B cell (primary cell): ENCODE results near the gene IKBKE. TPM values are rescaled to one million over a fixed set of nuclear protein-coding genes. Genes with fewer than 3 reads are reported as not detected.

Experiments used
- ATAC-seq: fragments of 200-7000 bp; cut with Tn5 transposase; one replicate; pipeline ENCODE4 v1.10.0; 2021; ENCODE audit warnings: low read depth, mild to moderate bottlenecking, moderate number of reproducible peaks, moderate library complexity
- CTCF ChIA-PET: fragments of 350-600 bp; sonication (Branson Sonifier 250); formaldehyde crosslinking; loops from one replicate; lab custom pipeline; 2021; ENCODE audit warnings: antibody characterized with exemption, inconsistent platforms; lab: Charles Lee
- POLR2A ChIA-PET: fragments of 350-600 bp; sonication (Branson Sonifier 250); formaldehyde crosslinking; loops from one replicate; lab custom pipeline; 2021; ENCODE audit warnings: antibody characterized with exemption; lab: Charles Lee
- DNase-seq: peaks from one replicate; pipeline ENCODE4 v3.0.0; 2013
- H2AFZ ChIP-seq: 2 replicates; pipeline ENCODE4 v1.6.1; 2012; ENCODE audit warnings: mild to moderate bottlenecking, low read depth, low read length; ENCODE audit not compliant: insufficient read depth, poor library complexity, severe bottlenecking
- H3K27ac ChIP-seq, 2 donors: 1 replicate in 1 of 2; 2 replicates in 1 of 2; pipeline ENCODE4 v1.5.1; 2012 to 2013; ENCODE audit warnings: low read length in 2 of 2, mild to moderate bottlenecking in 2 of 2, moderate library complexity in 1 of 2
- H3K27me3 ChIP-seq, 4 experiments: fragments of 200-600 bp in 1 of 4; sonication (generic) in 1 of 4; replicated peaks in 1 of 4; 1 replicate in 2 of 4; 2 replicates in 2 of 4; pipeline versions ENCODE4 v1.6.1 to v1.7.0; 2013 to 2016; ENCODE audit warnings: low read length in 3 of 4, mild to moderate bottlenecking in 2 of 4, mixed read lengths in 1 of 4, moderate library complexity in 1 of 4; ENCODE audit not compliant: insufficient read depth in 4 of 4, control insufficient read depth in 3 of 4; ENCODE audit errors: control extremely low read depth in 1 of 4
- H3K36me3 ChIP-seq, 2 experiments: replicated peaks in 1 of 2; 1 replicate in 1 of 2; 2 replicates in 1 of 2; pipeline versions ENCODE4 v1.6.1 to v1.7.1; 2013; ENCODE audit warnings: low read length in 1 of 2; ENCODE audit not compliant: insufficient read depth in 2 of 2, control insufficient read depth in 1 of 2; ENCODE audit errors: control extremely low read depth in 1 of 2, extremely low read depth in 1 of 2
- H3K4me1 ChIP-seq, 2 donors: fragments of 200-600 bp in 1 of 2; sonication (generic) in 1 of 2; 1 replicate in 1 of 2; 2 replicates in 1 of 2; pipeline versions ENCODE4 v1.5.1 to v1.6.1; 2013 to 2017; ENCODE audit warnings: low read length in 2 of 2; ENCODE audit not compliant: control insufficient read depth in 2 of 2, insufficient read depth in 2 of 2
- H3K4me2 ChIP-seq: replicated peaks from 2 replicates; pipeline ENCODE3; 2012; ENCODE audit warnings: mild to moderate bottlenecking, low read depth, low read length; ENCODE audit not compliant: poor library complexity, severe bottlenecking
- H3K4me3 ChIP-seq, 5 experiments: fragments of 200-600 bp in 1 of 5; sonication (generic) in 1 of 5; 1 replicate in 3 of 5; 2 replicates in 2 of 5; pipeline versions ENCODE4 v1.5.1 to v1.7.0; 2011 to 2016; ENCODE audit warnings: low read length in 4 of 5, mild to moderate bottlenecking in 4 of 5, low read depth in 2 of 5, control low read depth in 1 of 5, moderate library complexity in 1 of 5; ENCODE audit not compliant: insufficient read depth in 1 of 5; ENCODE audit errors: control extremely low read depth in 1 of 5, extremely low read depth in 1 of 5
- H3K79me2 ChIP-seq: fragments of 200-600 bp; sonication (generic); one replicate; pipeline ENCODE4 v1.6.0; 2016; ENCODE audit warnings: low read length; ENCODE audit not compliant: control insufficient read depth, insufficient read depth
- H3K9ac ChIP-seq: fragments of 200-600 bp; sonication (generic); 2 replicates; pipeline ENCODE4 v1.6.1; 2017; ENCODE audit warnings: mild to moderate bottlenecking, low read length, moderate library complexity
- H3K9me3 ChIP-seq, 3 donors: one replicate each; pipeline versions ENCODE4 v1.6.1 to v1.7.1; 2013; ENCODE audit warnings: low read length in 2 of 3; ENCODE audit not compliant: control insufficient read depth in 2 of 3, insufficient read depth in 1 of 3; ENCODE audit errors: control extremely low read depth in 1 of 3
- H4K20me1 ChIP-seq: 2 replicates; pipeline ENCODE4 v1.6.0; 2012; ENCODE audit warnings: mild to moderate bottlenecking, low read length; ENCODE audit not compliant: insufficient read depth, control insufficient read depth, poor library complexity, severe bottlenecking
- H3K27ac Mint-ChIP-seq: one replicate; pipeline ENCODE4 v1.8.0; 2021; ENCODE audit warnings: mixed read lengths
- H3K27me3 Mint-ChIP-seq: one replicate; pipeline ENCODE4 v1.8.0; 2021; ENCODE audit warnings: mixed read lengths
- H3K4me1 Mint-ChIP-seq: one replicate; pipeline ENCODE4 v1.8.0; 2021; ENCODE audit warnings: mixed read lengths
- H3K4me3 Mint-ChIP-seq: one replicate; pipeline ENCODE4 v1.8.0; 2021; ENCODE audit warnings: mixed read lengths
- H3K9me3 Mint-ChIP-seq: one replicate; pipeline ENCODE4 v1.8.0; 2022; ENCODE audit warnings: mixed read lengths; ENCODE audit not compliant: insufficient read depth
- EZH2 ChIP-seq: IDR thresholded peaks from 2 replicates; pipeline ENCODE4 v1.6.1; 2012; ENCODE audit warnings: borderline replicate concordance, low read depth, mild to moderate bottlenecking, moderate library complexity, low read length; ENCODE audit not compliant: insufficient read depth, poor library complexity, severe bottlenecking
- WGBS: methylation state at CpG from one replicate; pipeline ENCODE4 v1.1.5; 2013; ENCODE audit warnings: missing lambda C conversion rate; ENCODE audit not compliant: insufficient coverage; 5-methylcytosine and 5-hydroxymethylcytosine counted together
- intact Hi-C: fragments of 100-400 bp; cut with micrococcal nuclease; formaldehyde crosslinking; loops from one replicate; pipeline ENCODE4 v1.10.0; 2022
- polyA plus RNA-seq: library from polyadenylated mRNA; depleted of rRNA; stranded (reverse); fragments of >200 nt; gene quantifications from 2 replicates; pipeline ENCODE4 v1.2.3, GENCODE V29; 2012
- total RNA-seq, 2 donors: library from RNA; stranded (reverse); fragments of 120-200 nt in 1 of 2; gene quantifications; 1 replicate in 1 of 2; 2 replicates in 1 of 2; pipeline versions ENCODE4 v1.2.3 to v1.2.4, GENCODE V29; 2013 to 2022
- TF ChIP-seq, protein P1 (sequence below): fragments of 200-600 bp; IDR thresholded peaks from one replicate; pipeline ENCODE4 v1.8.0; 2022; ENCODE audit warnings: antibody characterized with exemption, mild to moderate bottlenecking

The IKBKE gene
- total and polyA plus RNA-seq, 2 donors (not counting 1 experiment from before 2014, with no cell fraction given) = 40.8 to 55.4 TPM

DNA sequence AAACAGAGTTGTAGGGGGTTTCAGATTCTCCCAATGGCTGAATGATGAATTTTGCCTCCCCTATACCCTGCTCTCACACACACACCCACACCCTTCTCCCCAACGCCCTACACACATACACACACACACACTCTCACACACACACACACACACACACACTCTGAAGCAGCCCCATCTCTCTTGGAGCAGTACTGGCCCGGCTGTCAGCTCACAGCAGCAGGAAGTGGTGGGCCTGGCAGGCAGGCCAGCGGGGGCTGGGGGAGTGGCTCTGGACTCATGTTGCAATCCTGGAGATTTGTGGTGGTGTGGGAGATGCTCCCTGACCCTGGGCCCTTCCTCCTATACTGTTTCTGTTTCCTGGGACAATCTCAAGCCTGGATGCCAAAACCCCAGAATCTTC is 2.2 kb downstream of the IKBKE start:
- Histone ChIP-seq H2AFZ (no peak overlapping the region), H3K4me2 (peak overlapping the region; percentile 93), H3K9ac (no peak overlapping the region), H3K27me3 (no peaks in the 10 kb centered on the region), H4K20me1 (no peaks in the 10 kb centered on the region), H3K9me3 (no peaks in the 10 kb centered on the region), H3K4me1 (peaks cover 45 to 55% of the 10 kb centered on the region in 2 donors), H3K27ac (peak overlapping the region in 1 of 2 donors; percentile 75), H3K79me2 (peaks cover 4% of the 10 kb centered on the region), H3K4me3 (no peak overlapping the region), H3K36me3 (peaks cover 0 to 37% of the 10 kb centered on the region in 2 experiments)
- Mint-ChIP-seq H3K9me3 (no peaks in the 10 kb centered on the region), H3K4me1 (peaks cover 58% of the 10 kb centered on the region), H3K27me3 (no peaks in the 10 kb centered on the region), H3K27ac (peak overlapping the region; percentile 85), H3K4me3 (peak overlapping the region; percentile 35)
- ATAC-seq (no peak), DNase-seq (peak; percentile 33)
- intact Hi-C loops = loop anchor here (5.0 to 10.0 kb wide), 4 partner anchors 35 to 442 kb away; partner anchors contain the start of gene RASSF5
- 33% methylated on average over 2 of the region's 3 CpGs for WGBS
- ChIA-PET POLR2A (no interaction called here), CTCF (interaction anchor here (3.8 kb wide), 2 partner anchors 7 to 12 kb away, joined by 52 to 60 read pairs; no protein-coding TSS in a partner anchor)
- TF ChIP-seq, protein P1, sequence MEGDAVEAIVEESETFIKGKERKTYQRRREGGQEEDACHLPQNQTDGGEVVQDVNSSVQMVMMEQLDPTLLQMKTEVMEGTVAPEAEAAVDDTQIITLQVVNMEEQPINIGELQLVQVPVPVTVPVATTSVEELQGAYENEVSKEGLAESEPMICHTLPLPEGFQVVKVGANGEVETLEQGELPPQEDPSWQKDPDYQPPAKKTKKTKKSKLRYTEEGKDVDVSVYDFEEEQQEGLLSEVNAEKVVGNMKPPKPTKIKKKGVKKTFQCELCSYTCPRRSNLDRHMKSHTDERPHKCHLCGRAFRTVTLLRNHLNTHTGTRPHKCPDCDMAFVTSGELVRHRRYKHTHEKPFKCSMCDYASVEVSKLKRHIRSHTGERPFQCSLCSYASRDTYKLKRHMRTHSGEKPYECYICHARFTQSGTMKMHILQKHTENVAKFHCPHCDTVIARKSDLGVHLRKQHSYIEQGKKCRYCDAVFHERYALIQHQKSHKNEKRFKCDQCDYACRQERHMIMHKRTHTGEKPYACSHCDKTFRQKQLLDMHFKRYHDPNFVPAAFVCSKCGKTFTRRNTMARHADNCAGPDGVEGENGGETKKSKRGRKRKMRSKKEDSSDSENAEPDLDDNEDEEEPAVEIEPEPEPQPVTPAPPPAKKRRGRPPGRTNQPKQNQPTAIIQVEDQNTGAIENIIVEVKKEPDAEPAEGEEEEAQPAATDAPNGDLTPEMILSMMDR = no peak
- no peak for TF ChIP-seq EZH2

DNA sequence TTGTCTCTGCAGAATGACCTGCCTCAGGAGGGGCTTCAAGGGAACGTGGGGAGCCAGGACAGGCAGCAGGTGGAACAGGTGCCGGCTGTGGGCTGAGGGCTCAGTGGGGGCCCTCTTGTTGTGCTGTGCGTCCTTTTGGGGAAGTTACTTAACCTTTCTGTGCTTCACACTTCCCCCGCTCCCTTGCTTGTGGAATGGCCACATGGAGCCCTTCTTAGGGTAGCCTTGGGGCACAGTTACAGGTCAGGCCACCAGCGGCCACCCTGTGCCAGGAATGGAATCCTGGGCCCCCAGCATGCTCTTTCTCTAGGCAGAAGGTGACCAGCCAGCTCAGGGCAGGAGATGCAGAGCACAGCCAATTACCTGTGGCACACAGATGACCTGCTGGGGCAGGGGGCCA is 2.6 kb downstream of the IKBKE start:
- CTCF ChIA-PET = interaction anchor here (1.4 kb wide), 1 partner anchor 10 kb away, joined by 3 read pairs; no protein-coding TSS in a partner anchor
- Histone ChIP-seq H3K9me3 (no peaks in the 10 kb centered on the region), H3K4me2 (peak overlapping the region; percentile 93), H4K20me1 (no peaks in the 10 kb centered on the region), H3K79me2 (peaks cover 4% of the 10 kb centered on the region), H3K36me3 (peaks cover 0 to 42% of the 10 kb centered on the region in 2 experiments), H3K27ac (peak overlapping the region in 1 of 2 donors; percentile 75), H2AFZ (no peak overlapping the region), H3K9ac (no peak overlapping the region), H3K4me1 (peaks cover 41 to 50% of the 10 kb centered on the region in 2 donors), H3K27me3 (no peaks in the 10 kb centered on the region), H3K4me3 (no peak overlapping the region)
- intact Hi-C loops = loop anchor here (5.0 to 10.0 kb wide), 4 partner anchors 34 to 442 kb away; partner anchors contain the start of gene RASSF5
- TF ChIP-seq, protein P1 = no peak
- no peak for TF ChIP-seq EZH2
- no peaks in the 10 kb centered on the region for H3K9me3 Mint-ChIP-seq
- 45% methylated on average over 4 of the region's 5 CpGs for WGBS
- no peaks in the 10 kb centered on the region for H3K27me3 Mint-ChIP-seq
- POLR2A ChIA-PET = no interaction called here
- no peak for DNase-seq
- peaks cover 54% of the 10 kb centered on the region for H3K4me1 Mint-ChIP-seq
- H3K4me3 Mint-ChIP-seq = peak overlapping the region; percentile 35
- peak overlapping the region; percentile 85 for H3K27ac Mint-ChIP-seq
- ATAC-seq = no peak
